SK-N-SH (cell line): ENCODE results near the gene OR2T6. TPM values are rescaled to one million over a fixed set of nuclear protein-coding genes. Genes with fewer than 3 reads are reported as not detected.

Experiments
- CTCF ChIA-PET: fragments of 300-600, 350-600 bp; formaldehyde crosslinking; extraction: SDS; loops from one replicate; lab custom pipeline; 2021; lab: Yijun Ruan, JAX
- POLR2A ChIA-PET: fragments of 350-600 bp; sonication (Branson Sonifier 250); formaldehyde crosslinking; extraction: SDS; loops from one replicate; lab custom pipeline; 2020; ENCODE audit warnings: antibody characterized with exemption, inconsistent platforms; lab: Yijun Ruan, JAX
- DNase-seq: peaks from one replicate; pipeline ENCODE4 v3.0.0; 2012
- H2AFZ ChIP-seq: fragments of 200-600 bp; sonication (generic); 2 replicates; pipeline ENCODE4 v1.8.1; 2016; ENCODE audit warnings: antibody characterized with exemption, mild to moderate bottlenecking, low read depth
- H3F3A ChIP-seq: fragments of 200-600 bp; sonication (generic); replicated peaks from 2 replicates; pipeline ENCODE3; 2016; ENCODE audit warnings: antibody characterized with exemption, mild to moderate bottlenecking; ENCODE audit not compliant: insufficient read depth
- H3K27ac ChIP-seq, 2 experiments: fragments of 200-500 bp in 1 of 2; fragments of 200-600 bp in 1 of 2; sonication (Bioruptor generic) in 1 of 2; sonication (generic), shearing (Covaris generic) in 1 of 2; 2 replicates each; pipeline versions ENCODE4 v1.5.1 to v1.6.1; 2014 to 2016; ENCODE audit warnings: low read depth in 2 of 2, inconsistent platforms in 1 of 2, low read length in 1 of 2, mild to moderate bottlenecking in 1 of 2, mixed read lengths in 1 of 2
- H3K27me3 ChIP-seq: fragments of 200-600 bp; sonication (generic), shearing (Covaris generic); 2 replicates; pipeline ENCODE4 v1.6.1; 2016; ENCODE audit warnings: mixed run types; ENCODE audit not compliant: insufficient read depth
- H3K36me3 ChIP-seq, 2 experiments: fragments of 200-500 bp in 1 of 2; fragments of 200-600 bp in 1 of 2; sonication (Bioruptor generic) in 1 of 2; sonication (generic) in 1 of 2; replicated peaks in 1 of 2; 2 replicates each; pipeline versions ENCODE3 to v1.5.1; 2014 to 2016; ENCODE audit warnings: low read length in 1 of 2, mild to moderate bottlenecking in 1 of 2; ENCODE audit not compliant: insufficient read depth in 2 of 2, control insufficient read depth in 1 of 2
- H3K4me1 ChIP-seq, 2 experiments: fragments of 200-500 bp in 1 of 2; fragments of 200-600 bp in 1 of 2; sonication (Bioruptor generic) in 1 of 2; sonication (generic), shearing (Covaris generic) in 1 of 2; 2 replicates each; pipeline versions ENCODE4 v1.5.1 to v1.6.1; 2014 to 2016; ENCODE audit warnings: low read depth in 1 of 2, low read length in 1 of 2, mixed run types in 1 of 2; ENCODE audit not compliant: insufficient read depth in 2 of 2, control insufficient read depth in 1 of 2
- H3K4me2 ChIP-seq: fragments of 200-600 bp; sonication (generic), shearing (Covaris generic); 2 replicates; pipeline ENCODE4 v1.6.1; 2017; ENCODE audit warnings: mixed run types
- H3K4me3 ChIP-seq, 2 experiments: fragments of 200-500 bp in 1 of 2; fragments of 200-600 bp in 1 of 2; sonication (Bioruptor generic) in 1 of 2; sonication (generic), shearing (Covaris generic) in 1 of 2; 2 replicates each; pipeline versions ENCODE4 v1.5.1 to v1.8.1; 2014 to 2016; ENCODE audit warnings: low read depth in 2 of 2, inconsistent platforms in 1 of 2, low read length in 1 of 2, mild to moderate bottlenecking in 1 of 2, mixed read lengths in 1 of 2, moderate library complexity in 1 of 2
- H3K79me2 ChIP-seq: fragments of 200-600 bp; sonication (generic); 2 replicates; pipeline ENCODE4 v1.8.1; 2017; ENCODE audit warnings: mild to moderate bottlenecking; ENCODE audit not compliant: insufficient read depth
- H3K9ac ChIP-seq: fragments of 200-600 bp; sonication (generic); 2 replicates; pipeline ENCODE4 v1.6.1; 2017; ENCODE audit warnings: mixed run types
- H3K9me2 ChIP-seq: fragments of 200-600 bp; sonication (generic); 2 replicates; pipeline ENCODE4 v1.6.1; 2017; ENCODE audit warnings: mixed run types
- H3K9me3 ChIP-seq: fragments of 200-600 bp; sonication (generic); 2 replicates; pipeline ENCODE4 v1.6.1; 2017; ENCODE audit warnings: mixed run types, mild to moderate bottlenecking, moderate library complexity
- H4K20me1 ChIP-seq: fragments of 200-600 bp; sonication (generic); 2 replicates; pipeline ENCODE4 v1.6.1; 2017; ENCODE audit warnings: mild to moderate bottlenecking, mixed run types; ENCODE audit not compliant: insufficient read depth
- EP300 ChIP-seq, 2 experiments: IDR thresholded peaks; 2 replicates each; pipeline versions ENCODE4 v1.4.0 to v1.6.1; 2012; ENCODE audit warnings: borderline replicate concordance in 1 of 2, low read depth in 1 of 2, low read length in 1 of 2
- EZH2phosphoT487 ChIP-seq: fragments of 200-600 bp; sonication (generic); IDR thresholded peaks from 2 replicates; pipeline ENCODE4 v1.6.1; 2017; ENCODE audit warnings: low read depth, mixed run types, mild to moderate bottlenecking, antibody characterized with exemption, moderate library complexity, borderline replicate concordance
- FOSL2 ChIP-seq: IDR thresholded peaks from 2 replicates; pipeline ENCODE4 v1.4.0; 2012; ENCODE audit warnings: low read depth, mild to moderate bottlenecking, moderate library complexity, borderline replicate concordance
- FOXJ3 ChIP-seq: sonication (generic); formaldehyde crosslinking; IDR thresholded peaks from 2 replicates; pipeline ENCODE4 v1.5.1; 2020; ENCODE audit warnings: mild to moderate bottlenecking, missing genetic modification reagents
- FOXM1 ChIP-seq: IDR thresholded peaks from 2 replicates; pipeline ENCODE4 v1.4.0; 2012; ENCODE audit warnings: low read depth, mild to moderate bottlenecking
- MAX ChIP-seq: IDR thresholded peaks from 2 replicates; pipeline ENCODE4 v1.4.0; 2012; ENCODE audit warnings: low read depth
- MEF2A ChIP-seq: IDR thresholded peaks from 2 replicates; pipeline ENCODE4 v1.4.0; 2012; ENCODE audit warnings: low read depth, borderline replicate concordance
- POLR2AphosphoS5 ChIP-seq: IDR thresholded peaks from 2 replicates; pipeline ENCODE4 v1.6.1; 2012; ENCODE audit warnings: low read depth, low read length
- RAD21 ChIP-seq: IDR thresholded peaks from 2 replicates; pipeline ENCODE4 v1.6.1; 2012; ENCODE audit warnings: mild to moderate bottlenecking, low read length
- RCOR1 ChIP-seq: fragments of 150-350 bp; IDR thresholded peaks from 2 replicates; pipeline ENCODE4 v1.6.1; 2017; ENCODE audit warnings: antibody characterized with exemption, low read length
- TEAD4 ChIP-seq: IDR thresholded peaks from 2 replicates; pipeline ENCODE4 v1.4.0; 2012; ENCODE audit warnings: mild to moderate bottlenecking, borderline replicate concordance; ENCODE audit not compliant: insufficient read depth
- USF2 ChIP-seq: fragments of 150-350 bp; IDR thresholded peaks from 2 replicates; pipeline ENCODE4 v1.6.1; 2017; ENCODE audit warnings: antibody characterized with exemption, low read length, low read depth, borderline replicate concordance
- YY1 ChIP-seq: IDR thresholded peaks from 2 replicates; pipeline ENCODE4 v1.4.0; 2012; ENCODE audit warnings: low read depth, mild to moderate bottlenecking
- WGBS: methylation state at CpG from one replicate; pipeline ENCODE4 v1.1.6; 2017; ENCODE audit warnings: low lambda C conversion rate; 5-methylcytosine and 5-hydroxymethylcytosine counted together
- polyA plus RNA-seq, 3 experiments: library from polyadenylated mRNA; depleted of rRNA; stranded (reverse); fragments of >200 nt; gene quantifications; 2 replicates each; pipeline ENCODE4 v1.2.3, GENCODE V29; 2012
- TF ChIP-seq, protein P1 (sequence below): IDR thresholded peaks from 2 replicates; pipeline ENCODE4 v1.6.1; 2012; ENCODE audit warnings: mild to moderate bottlenecking, low read depth, low read length, moderate library complexity
- TF ChIP-seq, protein P2 (sequence below): IDR thresholded peaks from 2 replicates; pipeline ENCODE4 v1.4.0; 2012; ENCODE audit warnings: low read depth, borderline replicate concordance

OR2T6 gene
- polyA plus RNA-seq, 1 of the 3 experiments (the other 2 are of a cell fraction): not detected

DNA sequence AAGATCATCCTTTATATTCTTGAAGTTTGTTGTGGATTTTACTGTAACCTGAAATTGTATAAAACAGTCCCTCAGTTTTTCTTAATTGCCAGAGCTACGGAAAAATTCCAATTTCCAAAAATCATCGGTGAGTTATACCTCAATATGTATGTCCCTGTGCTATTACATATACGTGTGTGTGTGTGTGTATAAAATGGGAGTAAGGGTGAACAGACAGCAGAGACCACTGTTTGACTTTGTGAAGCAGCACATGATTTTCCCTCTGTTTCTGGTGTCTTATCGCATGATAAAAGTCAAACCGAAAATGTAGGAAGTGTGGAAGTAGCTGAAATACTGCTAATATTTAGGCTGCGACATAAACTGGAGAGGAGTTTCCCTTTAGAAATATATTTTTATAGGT is 28.5 kb downstream of the OR2T6 start:
- Histone ChIP-seq H4K20me1 (no peaks in the 10 kb centered on the region), H3K27ac (no peak overlapping the region), H3F3A (no peaks in the 10 kb centered on the region), H3K9ac (no peak overlapping the region), H3K79me2 (no peaks in the 10 kb centered on the region), H3K9me2 (no peaks in the 10 kb centered on the region), H2AFZ (no peak overlapping the region), H3K36me3 (no peaks in the 10 kb centered on the region), H3K27me3 (no peaks in the 10 kb centered on the region), H3K4me3 (no peak overlapping the region), H3K4me1 (no peaks in the 10 kb centered on the region), H3K4me2 (no peak overlapping the region), H3K9me3 (no peaks in the 10 kb centered on the region)
- TF ChIP-seq TEAD4 (no peak), RAD21 (no peak), MAX (no peak), POLR2AphosphoS5 (no peak), FOXM1 (no peak), RCOR1 (no peak), FOSL2 (no peak), FOXJ3 (CRISPR knock-in tag) (no peak), EZH2phosphoT487 (no peak), USF2 (no peak), MEF2A (no peak), EP300 (IDR thresholded peaks at IDR 0.05; ENCODE audit: borderline replicate concordance in 1 of 2, low read depth in 1 of 2, low read length in 1 of 2) (no peak), YY1 (no peak)
- TF ChIP-seq, protein P1, sequence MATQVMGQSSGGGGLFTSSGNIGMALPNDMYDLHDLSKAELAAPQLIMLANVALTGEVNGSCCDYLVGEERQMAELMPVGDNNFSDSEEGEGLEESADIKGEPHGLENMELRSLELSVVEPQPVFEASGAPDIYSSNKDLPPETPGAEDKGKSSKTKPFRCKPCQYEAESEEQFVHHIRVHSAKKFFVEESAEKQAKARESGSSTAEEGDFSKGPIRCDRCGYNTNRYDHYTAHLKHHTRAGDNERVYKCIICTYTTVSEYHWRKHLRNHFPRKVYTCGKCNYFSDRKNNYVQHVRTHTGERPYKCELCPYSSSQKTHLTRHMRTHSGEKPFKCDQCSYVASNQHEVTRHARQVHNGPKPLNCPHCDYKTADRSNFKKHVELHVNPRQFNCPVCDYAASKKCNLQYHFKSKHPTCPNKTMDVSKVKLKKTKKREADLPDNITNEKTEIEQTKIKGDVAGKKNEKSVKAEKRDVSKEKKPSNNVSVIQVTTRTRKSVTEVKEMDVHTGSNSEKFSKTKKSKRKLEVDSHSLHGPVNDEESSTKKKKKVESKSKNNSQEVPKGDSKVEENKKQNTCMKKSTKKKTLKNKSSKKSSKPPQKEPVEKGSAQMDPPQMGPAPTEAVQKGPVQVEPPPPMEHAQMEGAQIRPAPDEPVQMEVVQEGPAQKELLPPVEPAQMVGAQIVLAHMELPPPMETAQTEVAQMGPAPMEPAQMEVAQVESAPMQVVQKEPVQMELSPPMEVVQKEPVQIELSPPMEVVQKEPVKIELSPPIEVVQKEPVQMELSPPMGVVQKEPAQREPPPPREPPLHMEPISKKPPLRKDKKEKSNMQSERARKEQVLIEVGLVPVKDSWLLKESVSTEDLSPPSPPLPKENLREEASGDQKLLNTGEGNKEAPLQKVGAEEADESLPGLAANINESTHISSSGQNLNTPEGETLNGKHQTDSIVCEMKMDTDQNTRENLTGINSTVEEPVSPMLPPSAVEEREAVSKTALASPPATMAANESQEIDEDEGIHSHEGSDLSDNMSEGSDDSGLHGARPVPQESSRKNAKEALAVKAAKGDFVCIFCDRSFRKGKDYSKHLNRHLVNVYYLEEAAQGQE: no peak
- TF ChIP-seq, protein P2, sequence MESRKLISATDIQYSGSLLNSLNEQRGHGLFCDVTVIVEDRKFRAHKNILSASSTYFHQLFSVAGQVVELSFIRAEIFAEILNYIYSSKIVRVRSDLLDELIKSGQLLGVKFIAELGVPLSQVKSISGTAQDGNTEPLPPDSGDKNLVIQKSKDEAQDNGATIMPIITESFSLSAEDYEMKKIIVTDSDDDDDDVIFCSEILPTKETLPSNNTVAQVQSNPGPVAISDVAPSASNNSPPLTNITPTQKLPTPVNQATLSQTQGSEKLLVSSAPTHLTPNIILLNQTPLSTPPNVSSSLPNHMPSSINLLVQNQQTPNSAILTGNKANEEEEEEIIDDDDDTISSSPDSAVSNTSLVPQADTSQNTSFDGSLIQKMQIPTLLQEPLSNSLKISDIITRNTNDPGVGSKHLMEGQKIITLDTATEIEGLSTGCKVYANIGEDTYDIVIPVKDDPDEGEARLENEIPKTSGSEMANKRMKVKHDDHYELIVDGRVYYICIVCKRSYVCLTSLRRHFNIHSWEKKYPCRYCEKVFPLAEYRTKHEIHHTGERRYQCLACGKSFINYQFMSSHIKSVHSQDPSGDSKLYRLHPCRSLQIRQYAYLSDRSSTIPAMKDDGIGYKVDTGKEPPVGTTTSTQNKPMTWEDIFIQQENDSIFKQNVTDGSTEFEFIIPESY: no peak
- POLR2A ChIA-PET: no interaction called here
- no peak for DNase-seq
- WGBS: 50% methylated on average over 6 of the region's 6 CpGs
- CTCF ChIA-PET: interaction anchor here (0.8 to 1.2 kb wide), 2 partner anchors 20 to 37 kb away, joined by 3 read pairs; no protein-coding TSS in a partner anchor
